ENCODE measurements around the gene AIG1. TPM values are rescaled to one million over a fixed set of nuclear protein-coding genes. Genes with fewer than 3 reads are reported as not detected.
"Not testable (repeated sequence)": the region's sequence is repeated elsewhere in the genome, so short reads cannot be mapped to it uniquely, and the experiment has no call there.

AIG1 gene
- total RNA-seq, 1 donor from 2014 or later = 37.1 TPM

GRCh38 chr6:143139239-143139784 is 78.6 kb downstream of the AIG1 start:
- Histone ChIP-seq H3K79me2 (ENCODE audit: low read depth) (no peaks in the 10 kb centered on the region), H3F3A (ENCODE audit: low read depth) (no peaks in the 10 kb centered on the region), H3K36me3 (no peaks in the 10 kb centered on the region), H3K4me3 (no peak overlapping the region), H3K9ac (no peak overlapping the region), H3K27me3 (no peaks in the 10 kb centered on the region), H3K27ac (no peak overlapping the region), H3K4me2 (no peak overlapping the region), H3K4me1 (no peaks in the 10 kb centered on the region), H3K9me3 (ENCODE audit: low read depth) (no peaks in the 10 kb centered on the region), H4K20me1 (ENCODE audit: low read depth) (no peaks in the 10 kb centered on the region), H2AFZ (replicated peaks) (no peak overlapping the region)
- no peak overlapping the region for H3K27ac Mint-ChIP-seq
- H3K4me1 Mint-ChIP-seq = no peaks in the 10 kb centered on the region
- TF ChIP-seq EZH2 (IDR thresholded peaks at IDR 0.05) (no peak), CTCF (IDR thresholded peaks at IDR 0.05) (no peak), EZH2phosphoT487 (IDR thresholded peaks at IDR 0.05) (no peak)
- no peaks in the 10 kb centered on the region for H3K27me3 Mint-ChIP-seq (ENCODE audit: insufficient read depth, low read depth)
- peaks cover 3% of the 10 kb centered on the region for H3K36me3 Mint-ChIP-seq
- H3K9me3 Mint-ChIP-seq = no peaks in the 10 kb centered on the region
- DNase-seq (ENCODE audit: low spot score) = no peak
- H3K4me3 Mint-ChIP-seq = no peak overlapping the region

GRCh38 chr6:143139884-143140283 is 79.2 kb downstream of the AIG1 start:
- H3K79me2 ChIP-seq (ENCODE audit: low read depth); H3F3A ChIP-seq (ENCODE audit: low read depth); H3K9me3 Mint-ChIP-seq; H3K4me1 ChIP-seq; H3K36me3 ChIP-seq; H3K4me1 Mint-ChIP-seq; H3K27ac ChIP-seq; H3K4me3 Mint-ChIP-seq; H3K9me3 ChIP-seq (ENCODE audit: low read depth); H4K20me1 ChIP-seq (ENCODE audit: low read depth); H2AFZ ChIP-seq (replicated peaks); H3K27me3 Mint-ChIP-seq (ENCODE audit: insufficient read depth, low read depth); H3K27ac Mint-ChIP-seq; H3K27me3 ChIP-seq; H3K36me3 Mint-ChIP-seq; H3K4me2 ChIP-seq; H3K9ac ChIP-seq; H3K4me3 ChIP-seq; DNase-seq (ENCODE audit: low spot score): not testable (repeated sequence)

- H3K4me3 ChIP-seq = no peak overlapping the region
- no peaks in the 10 kb centered on the region for H3K79me2 ChIP-seq (ENCODE audit: low read depth)
- H3K27ac Mint-ChIP-seq = no peak overlapping the region
- H3K27me3 ChIP-seq = no peaks in the 10 kb centered on the region
- no peaks in the 10 kb centered on the region for H3K4me1 ChIP-seq
- DNase-seq (ENCODE audit: low spot score) = no peak
- no peaks in the 10 kb centered on the region for H3K27me3 Mint-ChIP-seq (ENCODE audit: insufficient read depth, low read depth)
- H3K9ac ChIP-seq = no peak overlapping the region
- H3K4me2 ChIP-seq = no peak overlapping the region
- H3K9me3 ChIP-seq (ENCODE audit: low read depth) = no peaks in the 10 kb centered on the region
- H3K4me3 Mint-ChIP-seq = no peak overlapping the region
- H3F3A ChIP-seq (ENCODE audit: low read depth) = no peaks in the 10 kb centered on the region
- H4K20me1 ChIP-seq (ENCODE audit: low read depth) = no peaks in the 10 kb centered on the region
- H3K4me1 Mint-ChIP-seq = no peaks in the 10 kb centered on the region
- H3K36me3 ChIP-seq = no peaks in the 10 kb centered on the region
- H2AFZ ChIP-seq (replicated peaks) = no peak overlapping the region
- H3K9me3 Mint-ChIP-seq = no peaks in the 10 kb centered on the region
- no peak for TF ChIP-seq EZH2 (IDR thresholded peaks at IDR 0.05)
- no peak for TF ChIP-seq CTCF (IDR thresholded peaks at IDR 0.05)
- no peak for TF ChIP-seq EZH2phosphoT487 (IDR thresholded peaks at IDR 0.05)
- no peak overlapping the region for H3K27ac ChIP-seq
- H3K36me3 Mint-ChIP-seq = peaks cover 3% of the 10 kb centered on the region
These were observed 80.1 kb downstream of the AIG1 start for GRCh38 chr6:143140767-143141166.

GRCh38 chr6:143141442-143141841 is 80.8 kb downstream of the AIG1 start:
- no peaks in the 10 kb centered on the region for H3K27me3 ChIP-seq
- no peaks in the 10 kb centered on the region for H3K4me1 ChIP-seq
- no peak overlapping the region for H2AFZ ChIP-seq (replicated peaks)
- no peaks in the 10 kb centered on the region for H3F3A ChIP-seq (ENCODE audit: low read depth)
- DNase-seq (ENCODE audit: low spot score) = no peak
- H3K4me2 ChIP-seq = no peak overlapping the region
- H3K9me3 Mint-ChIP-seq = no peaks in the 10 kb centered on the region
- H3K4me1 Mint-ChIP-seq = no peaks in the 10 kb centered on the region
- H3K9me3 ChIP-seq (ENCODE audit: low read depth) = no peaks in the 10 kb centered on the region
- no peaks in the 10 kb centered on the region for H4K20me1 ChIP-seq (ENCODE audit: low read depth)
- H3K36me3 ChIP-seq = no peaks in the 10 kb centered on the region
- H3K27me3 Mint-ChIP-seq (ENCODE audit: insufficient read depth, low read depth) = no peaks in the 10 kb centered on the region
- H3K27ac ChIP-seq = no peak overlapping the region
- no peak overlapping the region for H3K4me3 ChIP-seq
- no peak overlapping the region for H3K9ac ChIP-seq
- no peak overlapping the region for H3K4me3 Mint-ChIP-seq
- H3K27ac Mint-ChIP-seq = no peak overlapping the region
- peaks cover 3% of the 10 kb centered on the region for H3K36me3 Mint-ChIP-seq
- no peak for TF ChIP-seq CTCF (IDR thresholded peaks at IDR 0.05)
- TF ChIP-seq EZH2 (IDR thresholded peaks at IDR 0.05) = no peak
- TF ChIP-seq EZH2phosphoT487 (IDR thresholded peaks at IDR 0.05) = no peak
- H3K79me2 ChIP-seq (ENCODE audit: low read depth) = no peaks in the 10 kb centered on the region
